Uterus (tissue), 4 donors: ENCODE measurements around the gene PRMT7. TPM values are rescaled to one million over a fixed set of nuclear protein-coding genes. Genes with fewer than 3 reads are reported as not detected.

Experiments used
- DNase-seq, 2 donors: peaks; one replicate each; pipeline ENCODE4 v3.0.0-alpha.2; 2019 to 2020
- H3K27ac ChIP-seq, 2 donors: fragments of 200-600 bp; sonication (generic); 1 replicate in 1 of 2; 2 replicates in 1 of 2; pipeline ENCODE4 v1.5.1; 2016 to 2018
- H3K27me3 ChIP-seq, 2 donors: fragments of 200-600 bp; sonication (generic); one replicate each; pipeline ENCODE4 v1.5.1; 2018 to 2019; ENCODE audit warnings: control low read depth in 1 of 2
- H3K36me3 ChIP-seq, 2 donors: fragments of 200-600 bp; sonication (generic); one replicate each; pipeline ENCODE4 v1.5.1; 2019; ENCODE audit warnings: control low read depth in 1 of 2
- H3K4me1 ChIP-seq, 2 donors: fragments of 200-600 bp; sonication (generic); one replicate each; pipeline ENCODE4 v1.5.1; 2018 to 2019; ENCODE audit warnings: control low read depth in 1 of 2
- H3K4me3 ChIP-seq, 2 donors: fragments of 200-600 bp; sonication (generic); 1 replicate in 1 of 2; 2 replicates in 1 of 2; pipeline ENCODE4 v1.5.1; 2018 to 2019; ENCODE audit warnings: mild to moderate bottlenecking in 1 of 2
- H3K9me3 ChIP-seq, 2 donors: fragments of 200-600 bp; sonication (generic); one replicate each; pipeline ENCODE4 v1.5.1; 2019; ENCODE audit warnings: control low read depth in 1 of 2
- POLR2A ChIP-seq, 2 donors: fragments of 450-650 bp; IDR thresholded peaks; one replicate each; pipeline ENCODE4 v1.6.1; 2016; ENCODE audit warnings: antibody characterized with exemption in 2 of 2, mild to moderate bottlenecking in 1 of 2, moderate library complexity in 1 of 2
- intact Hi-C: fragments of 100-400 bp; cut with DNase I; formaldehyde crosslinking; loops from one replicate; pipeline ENCODE4 v1.15.1; 2023; ENCODE audit warnings: low total_unique reads
- total RNA-seq, 4 donors: library from RNA; depleted of rRNA in 3 of 4; stranded (reverse); fragments of >200 nt in 3 of 4; gene quantifications; one replicate each; pipeline versions ENCODE4 v1.1.0 to v1.2.4, GENCODE V29; 2014 to 2023
- TF ChIP-seq, protein P1 (sequence below), 4 experiments: fragments of 200-600 bp in 2 of 4; fragments of 450-650 bp in 2 of 4; sonication (generic) in 2 of 4; IDR thresholded peaks; one replicate each; pipeline ENCODE4 v1.5.1; 2016 to 2019; ENCODE audit warnings: antibody characterized with exemption in 4 of 4, mild to moderate bottlenecking in 2 of 4, moderate library complexity in 1 of 4
- donor health status: DM: yes; HTN: yes; CAD: no.

PRMT7 gene
- total RNA-seq, 4 donors from 2014 or later: 8.2 to 111 (median 66.9) TPM

DNA sequence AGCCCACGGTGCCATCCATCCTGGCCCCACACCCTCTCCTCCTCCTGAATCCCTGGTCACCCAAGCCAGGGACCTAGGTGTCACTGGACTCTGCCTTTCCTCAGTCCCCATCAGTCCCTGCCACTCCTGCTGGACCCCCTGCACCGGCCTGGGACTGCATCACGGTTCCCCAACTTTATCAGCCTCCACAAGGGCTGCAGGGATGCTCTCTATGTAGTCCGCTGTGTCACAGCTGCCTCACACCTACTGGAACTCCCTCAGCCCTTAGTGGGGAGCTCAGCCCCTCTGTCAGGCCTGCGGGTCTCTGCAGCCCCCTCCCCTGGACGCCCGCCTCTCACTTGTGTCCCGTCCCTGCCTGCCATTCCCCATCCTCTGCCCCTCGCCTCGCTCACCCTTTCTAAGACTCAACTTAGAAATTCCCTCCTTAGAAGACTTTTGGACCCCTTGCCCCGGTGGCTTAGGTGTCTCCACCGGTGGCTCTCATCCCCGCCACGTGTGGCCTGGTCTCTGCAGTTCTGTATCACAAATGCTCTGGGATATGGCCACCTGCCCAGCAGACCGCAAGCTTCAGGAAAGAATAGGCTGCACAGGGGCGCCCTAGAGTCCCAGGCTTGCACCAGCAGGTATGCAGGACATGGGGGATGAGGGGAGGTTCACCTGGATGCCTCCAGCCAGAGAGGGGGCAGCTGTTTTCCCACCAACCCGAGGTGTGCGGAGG lies 62.9 kb downstream of the PRMT7 start:
- Histone ChIP-seq H3K36me3 (no peaks in the 10 kb centered on the region), H3K4me1 (no peaks in the 10 kb centered on the region), H3K4me3 (no peak overlapping the region), H3K27me3 (no peaks in the 10 kb centered on the region), H3K27ac (no peak overlapping the region), H3K9me3 (no peaks in the 10 kb centered on the region)
- no peak for TF ChIP-seq POLR2A (IDR thresholded peaks at IDR 0.05)
- TF ChIP-seq, protein P1, sequence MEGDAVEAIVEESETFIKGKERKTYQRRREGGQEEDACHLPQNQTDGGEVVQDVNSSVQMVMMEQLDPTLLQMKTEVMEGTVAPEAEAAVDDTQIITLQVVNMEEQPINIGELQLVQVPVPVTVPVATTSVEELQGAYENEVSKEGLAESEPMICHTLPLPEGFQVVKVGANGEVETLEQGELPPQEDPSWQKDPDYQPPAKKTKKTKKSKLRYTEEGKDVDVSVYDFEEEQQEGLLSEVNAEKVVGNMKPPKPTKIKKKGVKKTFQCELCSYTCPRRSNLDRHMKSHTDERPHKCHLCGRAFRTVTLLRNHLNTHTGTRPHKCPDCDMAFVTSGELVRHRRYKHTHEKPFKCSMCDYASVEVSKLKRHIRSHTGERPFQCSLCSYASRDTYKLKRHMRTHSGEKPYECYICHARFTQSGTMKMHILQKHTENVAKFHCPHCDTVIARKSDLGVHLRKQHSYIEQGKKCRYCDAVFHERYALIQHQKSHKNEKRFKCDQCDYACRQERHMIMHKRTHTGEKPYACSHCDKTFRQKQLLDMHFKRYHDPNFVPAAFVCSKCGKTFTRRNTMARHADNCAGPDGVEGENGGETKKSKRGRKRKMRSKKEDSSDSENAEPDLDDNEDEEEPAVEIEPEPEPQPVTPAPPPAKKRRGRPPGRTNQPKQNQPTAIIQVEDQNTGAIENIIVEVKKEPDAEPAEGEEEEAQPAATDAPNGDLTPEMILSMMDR (IDR thresholded peaks at IDR 0.05): no peak
- DNase-seq: no peak
- intact Hi-C loops: no loop called here

DNA sequence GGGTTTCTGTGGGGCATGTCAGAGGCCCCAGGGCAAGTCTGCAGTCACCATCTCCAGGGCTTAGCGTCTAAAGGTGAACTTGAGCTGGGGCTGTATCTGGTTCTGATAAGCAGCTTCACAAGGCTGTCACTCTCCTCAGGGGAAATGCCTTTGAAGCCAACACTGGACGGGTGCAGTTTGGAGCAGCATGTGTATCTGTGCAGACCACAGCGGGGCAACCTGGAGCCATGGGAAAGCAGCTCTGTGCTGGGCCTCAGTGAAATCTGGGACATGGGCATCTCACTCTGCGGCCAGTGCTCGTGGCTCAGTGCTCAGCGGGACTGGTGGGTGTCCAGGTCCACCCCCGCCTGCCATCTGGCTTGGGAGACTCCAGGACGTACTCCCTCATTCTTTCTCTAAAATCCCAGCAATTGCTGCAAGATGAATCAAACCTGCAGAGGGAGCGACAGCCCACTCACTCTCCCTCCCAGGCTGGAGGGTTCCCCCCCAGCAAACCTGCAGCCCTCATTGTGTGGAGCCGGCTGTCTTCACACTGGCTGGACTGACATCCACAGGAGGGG lies 63.5 kb downstream of the PRMT7 start:
- TF ChIP-seq, protein P1 (IDR thresholded peaks at IDR 0.05): no peak
- no peak for TF ChIP-seq POLR2A (IDR thresholded peaks at IDR 0.05)
- H3K27ac ChIP-seq: no peak overlapping the region
- no peaks in the 10 kb centered on the region for H3K36me3 ChIP-seq
- no peak overlapping the region for H3K4me3 ChIP-seq
- no peak for DNase-seq
- no peaks in the 10 kb centered on the region for H3K4me1 ChIP-seq
- H3K27me3 ChIP-seq: no peaks in the 10 kb centered on the region
- H3K9me3 ChIP-seq: no peaks in the 10 kb centered on the region
- intact Hi-C loops: no loop called here

DNA sequence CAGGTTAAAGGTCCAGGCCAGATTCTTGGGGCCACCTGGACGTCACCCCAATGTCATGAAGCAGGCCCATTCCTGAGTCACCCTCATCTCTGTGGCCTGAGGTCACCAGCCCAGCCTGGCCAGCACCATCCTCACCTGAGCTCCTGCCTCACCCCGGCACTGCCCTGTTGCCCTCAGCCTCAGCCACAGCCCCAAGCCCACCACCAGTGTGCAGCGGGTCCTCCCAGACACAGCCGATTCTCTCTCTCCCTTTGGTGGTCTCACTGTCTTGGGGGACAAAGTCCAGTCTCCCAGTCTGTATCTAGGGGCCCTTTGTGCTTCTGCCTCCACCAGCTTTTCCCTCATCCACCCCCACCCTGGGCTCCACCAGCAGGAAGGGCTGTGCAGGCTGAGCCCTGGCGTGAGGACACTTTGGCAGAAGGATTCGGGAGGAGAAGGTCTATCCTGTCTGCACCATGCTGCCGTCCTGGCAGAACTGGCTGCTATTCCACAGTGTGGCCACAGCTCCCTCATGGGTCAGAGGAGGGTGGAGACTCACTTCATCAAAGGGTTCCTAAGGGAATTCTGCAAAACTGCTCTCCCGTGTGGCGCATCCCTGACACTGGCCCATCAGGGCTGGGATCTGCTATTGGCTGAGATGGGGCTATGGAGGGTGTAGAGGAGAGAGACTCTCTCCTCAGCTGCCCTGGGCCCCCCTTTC lies 64.3 kb downstream of the PRMT7 start:
- H3K27me3 ChIP-seq: no peaks in the 10 kb centered on the region
- H3K9me3 ChIP-seq: no peaks in the 10 kb centered on the region
- no peaks in the 10 kb centered on the region for H3K4me1 ChIP-seq
- H3K36me3 ChIP-seq: no peaks in the 10 kb centered on the region
- intact Hi-C loops: no loop called here
- H3K27ac ChIP-seq: no peak overlapping the region
- DNase-seq: no peak
- TF ChIP-seq, protein P1 (IDR thresholded peaks at IDR 0.05): no peak
- TF ChIP-seq POLR2A (IDR thresholded peaks at IDR 0.05): no peak
- no peak overlapping the region for H3K4me3 ChIP-seq

DNA sequence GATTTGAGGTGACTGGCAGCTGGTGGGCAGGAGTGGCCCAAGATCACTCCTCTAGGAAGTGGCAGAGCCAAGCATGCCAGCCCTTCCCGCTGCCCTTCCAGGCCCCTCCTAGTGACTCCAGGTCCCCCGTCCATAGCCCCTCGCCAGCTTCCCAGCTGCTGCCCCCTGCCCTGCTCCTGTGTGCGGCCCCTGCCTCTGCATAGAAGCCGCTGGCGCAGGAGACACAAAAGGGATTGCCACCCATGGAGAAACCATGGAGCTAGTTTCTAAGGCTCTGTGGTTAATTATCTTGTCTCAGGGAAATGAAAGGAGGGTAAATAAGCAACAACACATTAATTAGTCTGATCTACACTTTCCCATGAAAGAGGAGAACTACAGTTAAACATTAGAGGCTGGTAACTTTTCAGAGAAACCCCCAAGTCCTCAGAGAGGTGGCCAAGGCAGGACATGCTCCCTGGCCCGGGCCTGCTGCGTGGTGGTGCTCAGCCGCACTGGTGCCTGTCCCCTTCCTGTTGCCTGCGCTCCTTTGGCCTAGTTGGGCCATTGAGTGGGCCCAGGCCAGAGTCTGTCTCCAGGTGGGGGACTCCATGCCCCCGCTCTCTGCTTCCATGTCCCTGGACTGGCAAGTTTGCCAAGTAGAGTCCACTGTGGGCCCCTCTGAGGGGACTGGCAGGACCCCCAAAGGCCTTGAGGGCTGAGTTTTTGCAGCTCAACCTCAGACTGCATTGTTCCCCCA lies 65.2 kb downstream of the PRMT7 start:
- Histone ChIP-seq H3K36me3 (no peaks in the 10 kb centered on the region), H3K9me3 (no peaks in the 10 kb centered on the region), H3K4me3 (no peak overlapping the region), H3K27me3 (no peaks in the 10 kb centered on the region), H3K4me1 (no peaks in the 10 kb centered on the region), H3K27ac (no peak overlapping the region)
- intact Hi-C loops: no loop called here
- TF ChIP-seq POLR2A (IDR thresholded peaks at IDR 0.05): no peak
- TF ChIP-seq, protein P1 (IDR thresholded peaks at IDR 0.05): no peak
- no peak for DNase-seq
